TTC549 (cell line): ENCODE results near the gene SELENOO.
"Not testable (repeated sequence)": the region's sequence is repeated elsewhere in the genome, so short reads cannot be mapped to it uniquely, and the experiment has no call there.

Source experiments
- FAIRE-seq: peaks from 2 replicates; lab custom pipeline; 2012; peaks lifted over from hg19 to GRCh38; lab: Jason Lieb, UNC

The SELENOO gene, protein sequence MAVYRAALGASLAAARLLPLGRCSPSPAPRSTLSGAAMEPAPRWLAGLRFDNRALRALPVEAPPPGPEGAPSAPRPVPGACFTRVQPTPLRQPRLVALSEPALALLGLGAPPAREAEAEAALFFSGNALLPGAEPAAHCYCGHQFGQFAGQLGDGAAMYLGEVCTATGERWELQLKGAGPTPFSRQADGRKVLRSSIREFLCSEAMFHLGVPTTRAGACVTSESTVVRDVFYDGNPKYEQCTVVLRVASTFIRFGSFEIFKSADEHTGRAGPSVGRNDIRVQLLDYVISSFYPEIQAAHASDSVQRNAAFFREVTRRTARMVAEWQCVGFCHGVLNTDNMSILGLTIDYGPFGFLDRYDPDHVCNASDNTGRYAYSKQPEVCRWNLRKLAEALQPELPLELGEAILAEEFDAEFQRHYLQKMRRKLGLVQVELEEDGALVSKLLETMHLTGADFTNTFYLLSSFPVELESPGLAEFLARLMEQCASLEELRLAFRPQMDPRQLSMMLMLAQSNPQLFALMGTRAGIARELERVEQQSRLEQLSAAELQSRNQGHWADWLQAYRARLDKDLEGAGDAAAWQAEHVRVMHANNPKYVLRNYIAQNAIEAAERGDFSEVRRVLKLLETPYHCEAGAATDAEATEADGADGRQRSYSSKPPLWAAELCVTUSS

DNA sequence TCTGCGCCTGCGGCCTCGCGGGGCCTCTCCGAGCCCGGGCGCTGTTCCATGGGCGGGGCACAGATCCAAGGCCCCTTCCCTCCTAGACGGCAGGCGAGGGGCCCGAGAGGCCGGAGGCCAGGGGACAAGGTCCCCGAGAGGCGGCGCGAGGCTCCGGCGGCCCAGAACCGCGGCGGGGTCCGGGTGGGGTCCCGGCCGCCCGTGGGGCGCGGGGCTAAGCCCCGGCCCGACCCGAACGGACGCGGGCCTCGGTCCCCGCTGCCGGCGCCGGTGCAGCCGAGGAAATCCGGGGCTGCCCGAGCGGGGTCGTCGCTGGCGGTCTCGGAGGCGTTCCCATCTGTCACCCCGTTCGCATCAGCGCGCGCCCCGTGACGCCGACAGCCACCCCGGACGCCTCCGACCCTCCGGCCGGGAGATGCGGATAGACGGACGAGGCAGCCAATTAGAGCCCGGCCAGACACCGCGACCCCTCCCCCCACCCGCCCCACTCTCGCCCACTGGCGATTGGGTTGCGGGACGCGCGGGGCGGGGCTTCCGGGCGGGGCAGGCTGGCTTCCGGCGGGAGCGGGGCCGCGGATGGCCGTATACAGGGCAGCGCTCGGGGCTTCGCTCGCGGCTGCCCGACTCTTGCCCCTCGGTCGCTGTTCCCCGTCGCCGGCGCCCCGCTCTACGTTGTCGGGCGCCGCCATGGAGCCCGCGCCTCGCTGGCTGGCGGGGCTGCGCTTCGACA is at the start of gene SELENOO:
Gene SELENOO (plus strand): TSS at position 551 of the 730 bp plus-strand sequence. CDS start 26 bp downstream, at position 577.
- FAIRE-seq: no peak

DNA sequence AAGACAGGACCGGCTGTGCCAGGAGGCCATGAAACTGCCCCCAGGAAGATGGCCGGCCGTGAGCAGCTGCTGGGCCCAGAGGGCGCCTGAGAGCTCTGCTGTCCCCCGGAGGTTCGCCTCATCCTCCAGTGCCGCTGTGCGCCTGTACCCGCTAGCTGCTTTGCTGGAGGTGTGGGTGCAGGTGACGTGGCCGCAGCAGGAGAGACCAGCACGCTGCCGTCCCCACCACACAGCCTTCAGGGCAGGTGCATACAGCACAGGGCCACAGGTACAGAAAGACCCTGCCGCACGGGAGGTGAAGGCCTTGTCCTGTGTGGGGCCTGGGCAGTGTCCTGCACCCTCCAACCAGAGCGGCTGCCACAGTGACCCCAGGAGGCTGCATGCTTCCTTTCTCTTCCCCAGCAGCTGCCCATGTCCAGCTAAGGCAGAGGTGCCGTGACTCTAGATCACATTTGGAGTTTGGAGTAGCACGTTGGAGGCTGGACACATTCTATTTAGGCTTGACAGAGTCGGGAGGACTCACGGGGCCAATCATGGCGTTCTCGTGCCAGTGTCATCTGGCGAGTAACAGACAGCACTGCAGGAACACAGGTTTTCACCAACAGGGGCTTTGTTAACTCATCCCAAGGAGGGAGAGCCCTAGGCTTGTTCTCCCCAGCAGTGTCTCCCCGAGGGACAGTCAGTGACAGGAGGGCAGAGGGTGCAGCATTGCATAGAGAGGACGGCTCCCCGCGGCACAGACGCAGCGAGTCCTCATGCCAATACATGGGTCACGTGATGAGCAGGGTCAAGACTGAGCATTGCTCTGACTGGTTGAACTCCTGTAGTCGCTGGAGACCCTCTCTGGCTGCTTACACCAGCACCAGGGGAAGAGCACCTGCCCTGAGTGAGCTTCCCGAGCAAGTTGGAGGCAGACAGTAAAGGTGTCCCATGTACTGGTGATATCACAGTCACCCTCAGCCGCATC is 49.0 kb upstream of the SELENOO start:
- no peak for FAIRE-seq

- FAIRE-seq: no peak
These were observed 47.6 kb upstream of the SELENOO start for GRCh38 chr22:50153056-50153755.

DNA sequence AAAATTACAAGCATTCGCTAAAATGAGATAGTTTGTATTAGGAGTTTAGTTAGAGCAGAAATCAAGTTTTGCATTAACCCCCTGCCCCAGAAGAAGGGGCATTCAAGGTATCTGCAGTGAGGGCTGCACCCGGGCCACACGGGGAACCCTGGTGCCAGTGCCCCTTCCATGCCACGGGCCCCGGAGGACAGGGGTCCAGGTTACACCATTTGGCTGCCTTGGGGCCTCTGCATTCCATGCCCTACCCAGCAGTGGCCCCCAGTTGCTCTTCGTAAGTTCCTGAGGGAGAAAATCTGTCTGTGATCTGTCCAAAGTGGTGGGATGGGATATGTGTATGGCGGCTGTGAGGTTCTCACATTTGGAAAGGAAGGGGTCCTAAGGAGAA is 47.1 kb upstream of the SELENOO start:
- FAIRE-seq: no peak

DNA sequence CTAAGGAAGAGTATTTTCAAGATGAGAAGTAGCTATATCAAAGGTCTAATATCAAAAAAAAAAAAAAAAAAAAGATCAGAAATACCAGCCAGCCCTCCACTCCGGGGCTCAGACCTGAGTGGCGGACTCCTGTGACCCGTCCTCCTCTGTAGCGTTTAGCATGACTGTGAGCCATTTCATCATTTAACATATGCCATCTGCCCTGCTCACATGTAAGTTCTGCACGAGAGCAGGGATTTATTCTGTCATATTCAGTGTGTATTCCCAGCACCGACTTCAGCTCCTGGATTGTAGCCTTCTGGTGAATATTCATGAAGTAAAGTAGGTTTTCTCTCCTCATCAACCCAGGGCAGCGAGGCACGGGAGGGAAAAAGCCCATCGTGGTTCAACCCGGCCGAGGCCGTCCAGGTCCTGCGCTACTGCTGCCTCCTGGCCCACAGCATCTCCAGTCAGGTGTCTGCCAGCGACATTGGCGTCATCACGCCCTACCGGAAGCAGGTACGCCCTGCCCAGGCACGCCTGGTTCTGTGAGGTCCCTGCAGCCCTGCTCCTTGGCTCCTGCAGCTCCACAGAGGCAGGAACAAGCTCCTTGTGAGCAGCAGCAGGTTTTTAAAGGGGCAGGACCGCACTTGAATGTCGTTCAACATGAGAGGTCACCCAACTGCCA is 43.0 kb upstream of the SELENOO start:
- FAIRE-seq: no peak

DNA sequence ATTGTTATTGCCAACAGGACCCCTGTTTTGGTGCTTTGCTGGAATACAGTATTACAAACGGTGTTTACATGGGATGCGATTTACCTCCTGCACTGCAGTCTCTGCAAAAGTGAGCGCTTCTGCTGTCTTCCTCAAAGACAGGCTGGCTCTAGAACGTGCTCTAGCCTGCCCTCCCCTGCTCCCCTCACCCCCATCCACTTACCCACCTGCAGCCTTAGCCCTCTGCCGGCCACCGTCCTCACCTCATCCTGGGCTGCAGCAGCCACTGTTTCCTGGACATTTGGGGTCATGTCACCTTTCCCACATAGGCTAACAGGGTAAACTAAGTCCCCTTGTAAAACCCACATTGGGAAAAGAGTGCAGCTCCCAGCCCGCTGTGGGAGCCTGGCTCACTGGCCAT is 39.9 kb upstream of the SELENOO start:
- no peak for FAIRE-seq

DNA sequence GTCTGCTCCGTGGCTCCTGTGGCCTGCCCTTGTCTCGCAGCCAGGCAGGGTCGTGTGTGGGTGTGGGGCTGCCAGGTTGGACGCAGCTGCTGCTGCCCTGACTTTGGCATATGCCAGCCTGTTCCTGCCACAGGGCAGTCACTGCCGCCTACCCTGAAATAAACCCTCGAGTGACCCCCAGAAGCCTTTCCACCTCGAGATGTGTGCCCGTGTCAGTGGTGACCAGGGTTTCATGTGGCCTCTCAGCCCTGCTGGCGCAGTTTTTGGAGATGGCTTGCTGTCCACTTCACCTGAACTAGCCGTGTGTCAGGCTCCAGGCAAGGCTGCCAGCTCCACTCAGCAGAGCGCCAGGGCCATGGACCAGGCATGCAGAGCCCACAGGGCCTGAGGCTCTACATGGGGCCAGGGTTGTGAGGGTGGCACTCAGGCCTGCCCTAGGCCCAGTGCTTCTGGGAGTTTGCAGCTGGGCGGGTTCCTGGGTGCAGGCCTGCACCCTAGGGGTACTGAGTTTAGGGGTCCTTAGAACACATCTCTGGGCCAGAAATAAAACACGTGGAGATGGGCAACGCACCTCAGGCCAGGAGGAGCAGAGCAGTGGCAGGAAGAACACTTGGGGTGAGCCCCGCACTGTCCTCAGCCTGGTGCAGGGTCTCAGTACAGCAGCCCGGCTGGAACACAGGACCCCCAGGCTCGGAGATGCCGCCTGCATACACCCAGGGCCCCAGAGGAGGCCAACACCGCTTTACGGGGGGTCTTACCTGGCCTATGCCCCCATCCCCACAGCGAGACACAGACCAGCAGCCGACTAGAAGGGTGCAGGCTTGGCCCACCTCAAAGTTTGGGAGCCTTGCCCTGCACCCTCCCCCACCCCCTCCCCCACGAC is 39.1 kb upstream of the SELENOO start:
- FAIRE-seq: no peak

DNA sequence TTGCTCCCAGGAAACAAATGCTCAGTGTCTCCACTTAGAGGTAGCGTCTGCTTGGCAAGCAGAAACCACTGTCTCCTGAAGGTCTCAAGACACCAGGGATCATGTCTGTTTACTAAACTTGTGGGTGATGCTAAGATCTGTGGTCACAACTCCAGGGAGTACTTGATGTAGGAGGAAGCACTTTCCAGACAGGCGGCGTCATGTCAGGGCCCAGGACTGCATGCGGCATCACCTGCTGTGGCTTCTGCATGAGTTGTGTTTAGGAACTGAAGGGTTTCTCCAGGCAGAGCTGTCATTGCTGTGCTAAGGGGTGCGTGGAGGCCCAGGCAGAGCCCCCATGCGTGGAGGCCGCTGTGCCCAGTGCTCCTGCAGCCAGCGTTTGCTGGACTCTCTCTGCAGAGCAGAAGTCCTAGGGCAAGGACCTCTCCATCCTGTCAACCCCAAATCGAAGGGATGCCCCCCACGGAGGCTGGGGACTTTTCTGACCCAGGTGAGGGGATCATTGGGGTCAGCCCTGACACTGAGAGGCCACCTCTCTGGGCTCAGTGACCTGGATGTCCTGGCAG is 38.3 kb upstream of the SELENOO start:
- FAIRE-seq: no peak

DNA sequence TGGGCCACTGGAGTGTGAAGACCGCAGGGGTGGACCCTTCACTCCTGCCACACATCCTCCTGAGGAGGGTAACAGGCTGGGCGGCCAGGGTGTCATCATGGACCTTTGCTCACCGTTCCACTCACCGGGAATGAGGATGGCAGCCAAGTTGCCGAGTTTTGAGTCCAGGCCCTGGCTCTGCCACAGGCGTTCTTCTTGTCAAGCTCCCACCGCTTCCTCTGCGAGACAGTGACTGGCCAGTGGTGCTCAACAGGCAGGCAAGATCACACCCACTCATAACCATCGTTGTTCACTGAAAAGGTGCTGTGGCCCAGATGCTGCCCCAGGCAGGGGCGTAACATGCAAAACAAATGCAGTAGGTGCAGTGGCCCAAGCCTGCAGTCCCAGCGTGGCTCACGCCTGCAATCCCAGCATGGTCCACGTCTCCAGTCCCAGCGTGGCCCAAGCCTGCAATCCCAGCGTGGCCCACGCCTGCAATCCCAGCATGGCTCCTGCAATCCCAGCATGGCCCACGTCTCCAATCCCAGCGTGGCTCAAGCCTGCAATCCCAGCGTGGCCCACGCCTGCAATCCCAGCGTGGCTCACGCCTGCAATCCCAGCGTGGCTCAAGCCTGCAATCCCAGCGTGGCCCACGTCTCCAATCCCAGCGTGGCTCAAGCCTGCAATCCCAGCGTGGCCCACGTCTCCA is 35.2 kb upstream of the SELENOO start:
- FAIRE-seq: no peak

- FAIRE-seq: no peak
These were observed 32.9 kb upstream of the SELENOO start for GRCh38 chr22:50167689-50168489.

DNA sequence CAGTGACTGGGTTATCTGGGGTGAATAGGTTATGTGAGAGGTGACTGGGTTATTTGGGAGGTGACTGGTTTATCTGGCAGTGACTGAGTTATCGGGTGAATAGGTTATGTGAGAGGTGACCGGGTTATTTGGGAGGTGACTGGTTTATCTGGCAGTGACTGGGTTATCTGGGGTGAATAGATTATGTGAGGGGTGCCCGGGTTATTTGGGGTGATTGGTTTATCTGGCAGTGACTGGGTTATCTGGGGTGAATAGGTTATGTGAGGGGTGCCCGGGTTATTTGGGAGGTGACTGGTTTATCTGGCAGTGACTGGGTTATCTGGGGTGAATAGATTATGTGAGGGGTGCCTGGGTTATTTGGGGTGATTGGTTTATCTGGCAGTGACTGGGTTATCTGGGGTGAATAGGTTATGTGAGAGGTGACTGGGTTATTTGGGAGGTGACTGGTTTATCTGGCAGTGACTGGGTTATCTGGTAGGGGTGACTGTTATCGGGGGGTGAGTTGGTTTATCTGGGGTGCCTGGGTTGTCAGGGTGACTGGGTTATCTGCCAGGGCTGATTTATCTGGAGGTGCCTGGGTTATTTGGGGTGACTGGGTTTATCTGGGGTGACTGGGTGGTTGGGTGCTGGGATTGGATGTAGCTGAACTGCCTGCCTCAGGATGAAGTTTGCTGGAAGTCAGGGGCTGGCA is 32.2 kb upstream of the SELENOO start:
- FAIRE-seq: not testable (repeated sequence)

DNA sequence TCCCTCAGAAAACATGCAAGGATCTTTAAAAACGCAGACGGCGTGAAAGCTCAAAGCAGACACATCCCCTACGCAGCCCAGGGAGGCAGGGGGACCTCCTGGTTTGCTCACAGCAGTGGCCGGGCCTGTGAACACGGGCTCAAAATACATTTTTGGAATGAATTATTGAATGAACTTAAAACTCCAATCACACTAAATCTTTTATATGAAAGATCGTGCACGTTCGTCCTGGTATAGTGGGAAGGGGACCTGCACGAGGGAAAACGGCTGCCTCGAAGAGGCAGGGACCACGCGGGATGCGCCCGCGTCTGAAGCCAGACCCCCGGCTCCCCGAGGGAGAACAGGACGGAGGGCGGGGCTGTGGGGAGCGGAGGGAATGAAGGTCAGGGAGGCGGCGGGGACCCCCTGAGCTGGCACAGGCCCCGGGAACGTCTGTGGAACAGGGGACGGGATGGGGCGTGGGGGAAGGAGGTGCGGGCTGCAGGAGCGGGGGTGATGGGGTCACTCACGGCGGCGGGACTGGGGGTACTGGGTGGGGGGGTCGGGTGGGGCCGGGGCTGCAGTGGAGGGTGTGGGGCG is 31.5 kb upstream of the SELENOO start:
- FAIRE-seq: no peak

GRCh38 chr22:50169774-50170341 is 31.0 kb upstream of the SELENOO start:
- FAIRE-seq: no peak

- FAIRE-seq: no peak
These were observed 30.1 kb upstream of the SELENOO start, which contains the start of gene PANX2 for GRCh38 chr22:50170453-50171318. TSS of gene PANX2 (plus strand) at chr22:50170731. CDS start at chr22:50170731, 0 bp downstream.

- FAIRE-seq: no peak
These were observed 29.4 kb upstream of the SELENOO start for GRCh38 chr22:50171319-50171964.
